Transverse colon (tissue), 4 donors: ENCODE results near the gene GASK1A.

Experiments used
- CTCF ChIP-seq, 5 experiments: fragments of 200-600 bp in 3 of 5; fragments of 450-650 bp in 2 of 5; sonication (generic) in 3 of 5; IDR thresholded peaks; 1 replicate in 2 of 5; 2 replicates in 3 of 5; pipeline ENCODE4 v1.5.1; 2016 to 2017; ENCODE audit warnings: antibody characterized with exemption in 5 of 5, inconsistent platforms in 3 of 5, mild to moderate bottlenecking in 2 of 5, moderate library complexity in 1 of 5
- EP300 ChIP-seq: sonication (generic); formaldehyde crosslinking; IDR thresholded peaks from one replicate; pipeline ENCODE4 v1.6.1; 2017; ENCODE audit warnings: antibody characterized with exemption, low read depth
- POLR2A ChIP-seq: fragments of 450-650 bp; IDR thresholded peaks from one replicate; pipeline ENCODE4 v1.6.1; 2016; ENCODE audit warnings: antibody characterized with exemption, mild to moderate bottlenecking, moderate library complexity
- POLR2AphosphoS5 ChIP-seq, 3 donors: sonication (generic); formaldehyde crosslinking; IDR thresholded peaks; one replicate each; pipeline ENCODE4 v1.6.1; 2016; ENCODE audit warnings: antibody characterized with exemption in 3 of 3

DNA sequence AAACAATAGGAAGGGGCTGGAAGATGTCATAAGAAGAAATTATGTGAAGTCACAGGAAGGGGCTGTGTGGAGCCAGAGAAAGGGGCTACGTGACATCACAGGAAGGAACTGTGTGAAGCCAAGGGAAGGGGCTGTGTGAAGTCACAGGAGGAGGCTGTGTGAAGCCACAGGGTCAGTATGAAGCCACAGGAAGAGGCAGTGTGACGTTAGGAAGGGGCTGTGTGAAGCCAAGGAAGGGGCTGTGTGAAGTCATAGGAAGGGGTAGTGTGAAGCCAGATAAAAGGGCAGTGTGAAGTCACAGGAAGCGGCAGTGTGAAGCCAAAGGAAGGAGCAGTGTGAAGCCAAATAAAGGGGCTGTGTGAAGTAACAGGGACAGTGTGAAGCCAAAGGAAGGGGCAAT lies 32.5 kb downstream of the GASK1A start:
- no peak for TF ChIP-seq POLR2AphosphoS5 (IDR thresholded peaks at IDR 0.05)
- TF ChIP-seq CTCF (IDR thresholded peaks at IDR 0.05) = no peak
- no peak for TF ChIP-seq POLR2A
- TF ChIP-seq EP300 = no peak
